ENCODE data around the gene EIF2AK3. TPM values are rescaled to one million over a fixed set of nuclear protein-coding genes. Genes with fewer than 3 reads are reported as not detected.

Gene EIF2AK3
- total and polyA plus RNA-seq, 10 of the 15 experiments (the other 5 are each of a cell fraction or from before 2014, with no cell fraction given): 5.0 to 44.7 (median 22.4) TPM

DNA sequence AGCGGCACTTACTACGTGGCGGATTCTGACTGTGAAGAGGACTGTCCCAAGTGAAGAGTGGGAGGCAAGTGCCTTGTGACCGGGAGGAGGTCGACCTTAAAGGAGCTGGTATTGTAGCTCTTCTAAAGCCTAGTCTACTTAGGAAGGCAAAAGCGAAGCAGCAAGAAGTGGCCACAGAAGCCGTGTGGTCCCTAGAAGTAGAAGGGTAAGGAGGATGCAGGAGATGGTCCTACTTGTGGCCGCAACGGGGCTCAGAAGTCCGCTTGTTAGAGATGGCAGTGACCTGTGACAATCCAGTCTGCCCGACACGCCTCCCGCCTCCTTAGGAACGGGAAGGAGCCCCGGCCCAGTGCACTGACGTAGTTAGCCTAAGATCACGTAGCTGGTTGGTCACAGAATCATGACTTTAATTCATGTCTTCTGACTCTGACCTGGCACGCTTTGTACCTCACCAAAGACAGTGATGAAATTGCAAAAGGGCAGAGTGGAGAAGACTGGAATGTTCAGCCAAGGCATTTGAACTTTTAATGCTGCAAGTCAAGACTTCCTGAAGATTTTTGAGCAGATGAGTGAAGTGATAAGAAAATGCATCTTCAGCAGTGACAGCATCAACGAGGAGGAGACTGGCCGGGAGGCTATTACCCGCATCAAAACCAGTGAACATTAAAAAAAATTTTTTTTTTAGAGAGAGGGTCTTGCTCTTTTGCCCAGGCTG is 749 bp upstream of the EIF2AK3 start (continued):
- TF ChIP-seq, protein P1, sequence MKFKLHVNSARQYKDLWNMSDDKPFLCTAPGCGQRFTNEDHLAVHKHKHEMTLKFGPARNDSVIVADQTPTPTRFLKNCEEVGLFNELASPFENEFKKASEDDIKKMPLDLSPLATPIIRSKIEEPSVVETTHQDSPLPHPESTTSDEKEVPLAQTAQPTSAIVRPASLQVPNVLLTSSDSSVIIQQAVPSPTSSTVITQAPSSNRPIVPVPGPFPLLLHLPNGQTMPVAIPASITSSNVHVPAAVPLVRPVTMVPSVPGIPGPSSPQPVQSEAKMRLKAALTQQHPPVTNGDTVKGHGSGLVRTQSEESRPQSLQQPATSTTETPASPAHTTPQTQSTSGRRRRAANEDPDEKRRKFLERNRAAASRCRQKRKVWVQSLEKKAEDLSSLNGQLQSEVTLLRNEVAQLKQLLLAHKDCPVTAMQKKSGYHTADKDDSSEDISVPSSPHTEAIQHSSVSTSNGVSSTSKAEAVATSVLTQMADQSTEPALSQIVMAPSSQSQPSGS (IDR thresholded peaks at IDR 0.05; ENCODE audit: low read length): no peak
- TF ChIP-seq BCL3 (IDR thresholded peaks at IDR 0.05; ENCODE audit: borderline replicate concordance, insufficient read depth, low read depth, low read length, poor library complexity, severe bottlenecking): no peak
- peak; percentile 39; the same call in 1 of the 2 replicates for TF ChIP-seq TCF12 (IDR thresholded peaks at IDR 0.05; ENCODE audit: low read depth, low read length)
- TF ChIP-seq CBX3 (IDR thresholded peaks at IDR 0.05; ENCODE audit: borderline replicate concordance, low read depth): no peak
- TF ChIP-seq PBX3 (IDR thresholded peaks at IDR 0.05; ENCODE audit: insufficient replicate concordance, low read depth, low read length): no peak
- TF ChIP-seq MEF2A (IDR thresholded peaks at IDR 0.05; ENCODE audit: insufficient read depth, low read depth, low read length): no peak
- no peak for TF ChIP-seq RAD21 (IDR thresholded peaks at IDR 0.05; ENCODE audit: insufficient read depth, low read depth, low read length)
- TF ChIP-seq, protein P2, sequence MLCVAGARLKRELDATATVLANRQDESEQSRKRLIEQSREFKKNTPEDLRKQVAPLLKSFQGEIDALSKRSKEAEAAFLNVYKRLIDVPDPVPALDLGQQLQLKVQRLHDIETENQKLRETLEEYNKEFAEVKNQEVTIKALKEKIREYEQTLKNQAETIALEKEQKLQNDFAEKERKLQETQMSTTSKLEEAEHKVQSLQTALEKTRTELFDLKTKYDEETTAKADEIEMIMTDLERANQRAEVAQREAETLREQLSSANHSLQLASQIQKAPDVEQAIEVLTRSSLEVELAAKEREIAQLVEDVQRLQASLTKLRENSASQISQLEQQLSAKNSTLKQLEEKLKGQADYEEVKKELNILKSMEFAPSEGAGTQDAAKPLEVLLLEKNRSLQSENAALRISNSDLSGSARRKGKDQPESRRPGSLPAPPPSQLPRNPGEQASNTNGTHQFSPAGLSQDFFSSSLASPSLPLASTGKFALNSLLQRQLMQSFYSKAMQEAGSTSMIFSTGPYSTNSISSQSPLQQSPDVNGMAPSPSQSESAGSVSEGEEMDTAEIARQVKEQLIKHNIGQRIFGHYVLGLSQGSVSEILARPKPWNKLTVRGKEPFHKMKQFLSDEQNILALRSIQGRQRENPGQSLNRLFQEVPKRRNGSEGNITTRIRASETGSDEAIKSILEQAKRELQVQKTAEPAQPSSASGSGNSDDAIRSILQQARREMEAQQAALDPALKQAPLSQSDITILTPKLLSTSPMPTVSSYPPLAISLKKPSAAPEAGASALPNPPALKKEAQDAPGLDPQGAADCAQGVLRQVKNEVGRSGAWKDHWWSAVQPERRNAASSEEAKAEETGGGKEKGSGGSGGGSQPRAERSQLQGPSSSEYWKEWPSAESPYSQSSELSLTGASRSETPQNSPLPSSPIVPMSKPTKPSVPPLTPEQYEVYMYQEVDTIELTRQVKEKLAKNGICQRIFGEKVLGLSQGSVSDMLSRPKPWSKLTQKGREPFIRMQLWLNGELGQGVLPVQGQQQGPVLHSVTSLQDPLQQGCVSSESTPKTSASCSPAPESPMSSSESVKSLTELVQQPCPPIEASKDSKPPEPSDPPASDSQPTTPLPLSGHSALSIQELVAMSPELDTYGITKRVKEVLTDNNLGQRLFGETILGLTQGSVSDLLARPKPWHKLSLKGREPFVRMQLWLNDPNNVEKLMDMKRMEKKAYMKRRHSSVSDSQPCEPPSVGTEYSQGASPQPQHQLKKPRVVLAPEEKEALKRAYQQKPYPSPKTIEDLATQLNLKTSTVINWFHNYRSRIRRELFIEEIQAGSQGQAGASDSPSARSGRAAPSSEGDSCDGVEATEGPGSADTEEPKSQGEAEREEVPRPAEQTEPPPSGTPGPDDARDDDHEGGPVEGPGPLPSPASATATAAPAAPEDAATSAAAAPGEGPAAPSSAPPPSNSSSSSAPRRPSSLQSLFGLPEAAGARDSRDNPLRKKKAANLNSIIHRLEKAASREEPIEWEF (IDR thresholded peaks at IDR 0.05; ENCODE audit: insufficient replicate concordance, low read depth, low read length): no peak
- TF ChIP-seq HDAC6 (IDR thresholded peaks at IDR 0.05; ENCODE audit: unreplicated experiment): no peak
- no peak for TF ChIP-seq SPI1 (IDR thresholded peaks at IDR 0.05; ENCODE audit: borderline replicate concordance, insufficient read depth, low read depth, low read length)
- TF ChIP-seq, protein P3, sequence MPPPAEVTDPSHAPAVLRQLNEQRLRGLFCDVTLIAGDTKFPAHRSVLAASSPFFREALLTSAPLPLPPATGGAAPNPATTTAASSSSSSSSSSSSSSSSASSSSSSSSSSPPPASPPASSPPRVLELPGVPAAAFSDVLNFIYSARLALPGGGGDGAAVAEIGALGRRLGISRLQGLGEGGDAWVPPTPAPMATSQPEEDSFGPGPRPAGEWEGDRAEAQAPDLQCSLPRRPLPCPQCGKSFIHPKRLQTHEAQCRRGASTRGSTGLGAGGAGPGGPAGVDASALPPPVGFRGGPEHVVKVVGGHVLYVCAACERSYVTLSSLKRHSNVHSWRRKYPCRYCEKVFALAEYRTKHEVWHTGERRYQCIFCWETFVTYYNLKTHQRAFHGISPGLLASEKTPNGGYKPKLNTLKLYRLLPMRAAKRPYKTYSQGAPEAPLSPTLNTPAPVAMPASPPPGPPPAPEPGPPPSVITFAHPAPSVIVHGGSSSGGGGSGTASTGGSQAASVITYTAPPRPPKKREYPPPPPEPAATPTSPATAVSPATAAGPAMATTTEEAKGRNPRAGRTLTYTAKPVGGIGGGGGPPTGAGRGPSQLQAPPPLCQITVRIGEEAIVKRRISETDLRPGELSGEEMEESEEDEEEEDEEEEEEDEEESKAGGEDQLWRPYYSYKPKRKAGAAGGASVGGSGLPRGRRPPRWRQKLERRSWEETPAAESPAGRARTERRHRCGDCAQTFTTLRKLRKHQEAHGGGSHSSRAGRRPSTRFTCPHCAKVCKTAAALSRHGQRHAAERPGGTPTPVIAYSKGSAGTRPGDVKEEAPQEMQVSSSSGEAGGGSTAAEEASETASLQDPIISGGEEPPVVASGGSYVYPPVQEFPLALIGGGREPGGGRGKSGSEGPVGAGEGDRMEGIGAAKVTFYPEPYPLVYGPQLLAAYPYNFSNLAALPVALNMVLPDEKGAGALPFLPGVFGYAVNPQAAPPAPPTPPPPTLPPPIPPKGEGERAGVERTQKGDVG (CRISPR knock-in tag; IDR thresholded peaks at IDR 0.05): no peak
- TF ChIP-seq ZBED1 (IDR thresholded peaks at IDR 0.05; ENCODE audit: borderline replicate concordance): peak; percentile 50; the same call in 1 of the 2 replicates
- no peak for TF ChIP-seq RFX5 (IDR thresholded peaks at IDR 0.05; ENCODE audit: low read depth, low read length)
- TF ChIP-seq NR2C2 (IDR thresholded peaks at IDR 0.05; ENCODE audit: borderline replicate concordance, control insufficient read depth, insufficient read length, low read depth): no peak
- no peak for TF ChIP-seq SP1 (IDR thresholded peaks at IDR 0.05; ENCODE audit: low read depth, low read length)
